HG02852 (cell line): ENCODE measurements around the gene MAP3K7CL.

ENCODE experiments used
- ATAC-seq: cut with Tn5 transposase; IDR thresholded peaks from one replicate; pipeline ENCODE4 v1.9.1; 2021; ENCODE audit warnings: mild to moderate bottlenecking, moderate library complexity; ENCODE audit not compliant: unreplicated experiment

The MAP3K7CL gene

GRCh38 chr21:29194342-29194741 is 63.9 kb downstream of the MAP3K7CL start:
- ATAC-seq = no peak

GRCh38 chr21:29194847-29195246 is 64.4 kb downstream of the MAP3K7CL start:
- ATAC-seq = no peak

- ATAC-seq = peak; percentile 96
These were observed 65.7 kb downstream of the MAP3K7CL start for GRCh38 chr21:29195981-29196669.

GRCh38 chr21:29196670-29197191 is 66.3 kb downstream of the MAP3K7CL start:
- peak; percentile 17 for ATAC-seq

- ATAC-seq = no peak
These were observed 70.7 kb downstream of the MAP3K7CL start for GRCh38 chr21:29201186-29201585.

- no peak for ATAC-seq
These were observed 74.6 kb downstream of the MAP3K7CL start for GRCh38 chr21:29205009-29205408.

- no peak for ATAC-seq
These were observed 75.5 kb downstream of the MAP3K7CL start for GRCh38 chr21:29205988-29206387.

GRCh38 chr21:29206445-29206844 is 76.0 kb downstream of the MAP3K7CL start:
- no peak for ATAC-seq

GRCh38 chr21:29207201-29207600 is 76.8 kb downstream of the MAP3K7CL start:
- no peak for ATAC-seq

- no peak for ATAC-seq
These were observed 77.7 kb downstream of the MAP3K7CL start for GRCh38 chr21:29208044-29208681.

GRCh38 chr21:29208682-29209059 is 78.2 kb downstream of the MAP3K7CL start:
- ATAC-seq = no peak

- no peak for ATAC-seq
These were observed 79.3 kb downstream of the MAP3K7CL start for GRCh38 chr21:29209696-29210095.

- no peak for ATAC-seq
These were observed 80.8 kb downstream of the MAP3K7CL start for GRCh38 chr21:29211205-29211604.

GRCh38 chr21:29212446-29212845 is 82.0 kb downstream of the MAP3K7CL start:
- no peak for ATAC-seq

- ATAC-seq = no peak
These were observed 83.3 kb downstream of the MAP3K7CL start for GRCh38 chr21:29213513-29214385.

GRCh38 chr21:29215709-29216108 is 85.3 kb downstream of the MAP3K7CL start:
- ATAC-seq = no peak

GRCh38 chr21:29217818-29218291 is 87.4 kb downstream of the MAP3K7CL start:
- ATAC-seq = no peak

- ATAC-seq = no peak
These were observed 88.3 kb downstream of the MAP3K7CL start for GRCh38 chr21:29218749-29219148.

GRCh38 chr21:29219165-29219770 is 88.8 kb downstream of the MAP3K7CL start:
- ATAC-seq = no peak

- ATAC-seq = no peak
These were observed 90.9 kb downstream of the MAP3K7CL start for GRCh38 chr21:29221253-29221744.

GRCh38 chr21:29224006-29224405 is 93.6 kb downstream of the MAP3K7CL start:
- ATAC-seq = peak; percentile 69
